Brain pericyte (primary cell): ENCODE results near the gene HMBS.
"Not testable (repeated sequence)": the region's sequence is repeated elsewhere in the genome, so short reads cannot be mapped to it uniquely, and the experiment has no call there.

Source experiments
- DNase-seq: peaks from one replicate; pipeline ENCODE4 v3.0.0-alpha.2; 2012; ENCODE audit warnings: low read depth, low spot score

The HMBS gene

GRCh38 chr11:119100994-119101758 is 16.5 kb downstream of the HMBS start:
- no peak for DNase-seq

- peak; percentile 89 for DNase-seq
Observed at GRCh38 chr11:119101759-119102423, 17.2 kb downstream of the HMBS start, which contains the start of gene DPAGT1. Gene DPAGT1, minus strand, starts transcription at chr11:119101853. Its CDS starts 198 bp downstream, at chr11:119101655.

- not testable (repeated sequence) for DNase-seq
Observed at GRCh38 chr11:119103161-119103664, 18.5 kb downstream of the HMBS start.

- no peak for DNase-seq
Observed at GRCh38 chr11:119103793-119104192, 19.1 kb downstream of the HMBS start.

GRCh38 chr11:119106564-119107537 is 22.2 kb downstream of the HMBS start, which contains the start of gene C2CD2L:
Gene C2CD2L, plus strand, starts transcription at chr11:119107344. Its CDS starts 398 bp downstream, at chr11:119107742.
- no peak for DNase-seq

- no peak for DNase-seq
Observed at GRCh38 chr11:119107538-119108145, 23.0 kb downstream of the HMBS start.

GRCh38 chr11:119108146-119108856 is 23.6 kb downstream of the HMBS start:
- no peak for DNase-seq

GRCh38 chr11:119108857-119109221 is 24.2 kb downstream of the HMBS start:
- DNase-seq = no peak

- no peak for DNase-seq
Observed at GRCh38 chr11:119109843-119110242, 25.2 kb downstream of the HMBS start.

GRCh38 chr11:119110439-119110838 is 25.8 kb downstream of the HMBS start:
- DNase-seq = no peak

- no peak for DNase-seq
Observed at GRCh38 chr11:119111361-119111925, 26.8 kb downstream of the HMBS start.

- no peak for DNase-seq
Observed at GRCh38 chr11:119112314-119113020, 27.8 kb downstream of the HMBS start.

- no peak for DNase-seq
Observed at GRCh38 chr11:119113716-119114115, 29.0 kb downstream of the HMBS start.

- DNase-seq = no peak
Observed at GRCh38 chr11:119114351-119114750, 29.7 kb downstream of the HMBS start.

GRCh38 chr11:119115484-119116234 is 31.0 kb downstream of the HMBS start:
- no peak for DNase-seq

GRCh38 chr11:119116235-119116594 is 31.5 kb downstream of the HMBS start:
- DNase-seq = no peak

GRCh38 chr11:119116601-119117000 is 31.9 kb downstream of the HMBS start:
- no peak for DNase-seq

- no peak for DNase-seq
Observed at GRCh38 chr11:119117004-119117706, 32.5 kb downstream of the HMBS start.
